OCI-LY3 (cell line): Measurements from ENCODE around the gene UBAC2.

Experiments
- EZH2phosphoT487 ChIP-seq: fragments of 200-600 bp; shearing (Covaris generic); IDR thresholded peaks from 2 replicates; pipeline ENCODE4 v1.6.1; 2018; ENCODE audit warnings: antibody characterized with exemption, mixed run types, low read depth
- TF ChIP-seq, protein P1 (sequence below): fragments of 200-600, 300-600 bp; sonication (generic); IDR thresholded peaks from 2 replicates; pipeline ENCODE4 v1.5.1; 2014; ENCODE audit warnings: antibody characterized with exemption, low read length, low read depth

DNA sequence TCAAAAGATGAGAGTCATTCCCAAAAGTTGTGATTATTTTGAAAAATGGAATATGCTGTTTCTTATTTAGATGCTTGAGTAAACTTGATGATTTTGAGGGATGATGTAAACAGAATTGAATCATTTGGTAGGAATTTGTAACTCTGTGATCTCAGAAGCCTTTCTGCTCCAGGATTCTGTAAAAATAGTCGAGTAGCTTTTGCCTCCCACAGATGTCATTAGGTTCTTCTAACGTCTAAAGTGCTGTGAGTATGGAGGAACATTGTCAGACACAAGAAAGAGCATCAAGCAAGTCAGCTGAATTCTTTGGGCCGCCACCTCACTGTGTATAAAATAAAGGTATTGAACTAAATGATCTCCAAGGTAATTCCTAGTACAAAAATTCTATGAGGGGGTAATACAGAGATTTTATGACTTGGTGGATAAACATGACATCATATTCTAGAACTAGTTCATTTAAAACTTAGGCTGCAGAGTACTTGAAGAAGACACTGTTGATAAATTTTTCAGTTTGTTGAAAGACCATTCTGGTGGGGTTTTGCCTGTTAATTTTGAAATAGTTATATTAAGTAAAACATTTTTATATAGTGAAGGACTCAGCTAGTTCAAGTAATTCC, 107.9 kb downstream of the UBAC2 start:
- TF ChIP-seq, protein P1, sequence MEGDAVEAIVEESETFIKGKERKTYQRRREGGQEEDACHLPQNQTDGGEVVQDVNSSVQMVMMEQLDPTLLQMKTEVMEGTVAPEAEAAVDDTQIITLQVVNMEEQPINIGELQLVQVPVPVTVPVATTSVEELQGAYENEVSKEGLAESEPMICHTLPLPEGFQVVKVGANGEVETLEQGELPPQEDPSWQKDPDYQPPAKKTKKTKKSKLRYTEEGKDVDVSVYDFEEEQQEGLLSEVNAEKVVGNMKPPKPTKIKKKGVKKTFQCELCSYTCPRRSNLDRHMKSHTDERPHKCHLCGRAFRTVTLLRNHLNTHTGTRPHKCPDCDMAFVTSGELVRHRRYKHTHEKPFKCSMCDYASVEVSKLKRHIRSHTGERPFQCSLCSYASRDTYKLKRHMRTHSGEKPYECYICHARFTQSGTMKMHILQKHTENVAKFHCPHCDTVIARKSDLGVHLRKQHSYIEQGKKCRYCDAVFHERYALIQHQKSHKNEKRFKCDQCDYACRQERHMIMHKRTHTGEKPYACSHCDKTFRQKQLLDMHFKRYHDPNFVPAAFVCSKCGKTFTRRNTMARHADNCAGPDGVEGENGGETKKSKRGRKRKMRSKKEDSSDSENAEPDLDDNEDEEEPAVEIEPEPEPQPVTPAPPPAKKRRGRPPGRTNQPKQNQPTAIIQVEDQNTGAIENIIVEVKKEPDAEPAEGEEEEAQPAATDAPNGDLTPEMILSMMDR, result no peak
- no peak for TF ChIP-seq EZH2phosphoT487
